Nasal cavity respiratory epithelium epithelial cell of viscerocranial mucosa (primary cell): Measurements from ENCODE around the gene ZNF862. TPM values are rescaled to one million over a fixed set of nuclear protein-coding genes. Genes with fewer than 3 reads are reported as not detected.

ENCODE experiments used
- total RNA-seq: library from RNA; depleted of rRNA; stranded (reverse); fragments of >200 nt; gene quantifications from 2 replicates; pipeline ENCODE4 v1.2.3, GENCODE V29; 2014

The ZNF862 gene
- total RNA-seq = 7.2 and 12.7 TPM in 2 replicates

DNA sequence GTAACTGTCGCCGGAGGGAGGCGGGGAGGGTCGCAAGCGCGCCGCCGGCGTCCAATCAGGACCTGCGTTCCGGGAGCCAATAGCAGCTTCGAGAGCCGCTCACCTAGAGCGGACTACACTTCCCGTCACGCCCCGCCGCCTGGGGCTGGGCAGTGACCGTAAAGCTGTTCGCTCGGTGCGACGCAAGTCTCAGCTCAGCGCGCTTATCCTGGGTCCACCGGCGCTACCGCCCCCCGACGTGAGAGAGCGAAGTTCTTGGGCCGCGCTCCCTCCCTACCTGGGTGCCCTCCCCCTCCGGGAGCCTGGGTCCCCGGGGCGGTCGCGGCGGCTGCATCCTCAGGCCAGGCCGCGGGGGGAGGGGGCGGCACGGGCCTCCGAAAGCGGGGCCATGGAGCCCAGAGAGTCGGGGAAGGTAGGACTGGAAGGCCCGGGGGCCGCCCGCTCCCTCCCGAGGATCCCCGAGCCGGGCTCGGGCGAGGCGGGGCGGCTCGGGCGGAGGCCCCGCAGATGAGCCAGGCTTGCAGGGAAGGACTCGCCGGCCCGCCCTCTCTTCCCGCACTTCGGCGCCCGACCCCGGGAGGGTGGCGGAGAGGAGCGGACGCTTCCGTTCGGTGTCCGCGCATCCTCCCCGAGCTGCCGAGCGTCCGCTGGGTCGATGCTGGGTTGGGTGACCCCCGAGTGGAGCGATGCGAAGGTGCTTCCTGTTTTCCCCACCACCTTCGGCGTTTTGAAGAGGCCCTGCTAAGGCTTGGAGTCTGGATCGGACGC, at the start of gene ZNF862:
ZNF862 (plus strand) TSS at position 152 of the 768 bp plus-strand sequence; CDS start at position 389, 237 bp downstream.

GRCh38 chr7:149873074-149873969, 35.1 kb downstream of the ZNF862 start, which contains the start of gene ATP6V0E2:
Gene ATP6V0E2 (plus strand): TSS chr7:149873969. CDS start chr7:149874066, 97 bp downstream.

Other genes starting within 250 kb of the ZNF862 start
- 0.68 and 3.6 TPM in 2 replicates for gene ZNF467, start 64.8 kb upstream of the ZNF862 start, total RNA-seq
- gene ATP6V0E2, start 35.6 kb downstream of the ZNF862 start, total RNA-seq = 2.1 and 5.6 TPM in 2 replicates